ENCODE results near the gene PKHD1.
A peak's percentile ranks its signal among the peaks of the same experiment; 100 is the strongest.

The PKHD1 gene

DNA sequence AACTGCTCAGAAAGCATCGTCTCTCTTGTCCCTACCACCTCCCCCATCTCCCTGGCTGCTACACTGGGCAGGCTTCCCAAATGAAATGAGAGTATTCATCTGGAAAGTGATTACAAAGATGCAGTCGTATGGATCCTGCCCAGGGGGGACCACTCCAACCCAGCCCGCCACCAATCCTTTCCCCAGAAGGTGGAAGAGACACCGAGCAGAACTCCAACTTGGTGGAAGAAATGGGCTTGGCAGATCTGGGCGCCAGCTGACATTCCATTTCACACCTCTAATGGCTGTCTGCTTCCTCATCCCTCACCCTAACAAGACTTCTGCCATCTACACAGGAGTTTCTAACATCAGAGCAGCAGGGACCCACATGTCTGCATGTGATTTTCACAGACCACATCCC, 12.7 kb downstream of the PKHD1 start:
- H3K9me3 ChIP-seq (ENCODE audit: control insufficient read depth in 1 of 2, low read length in 2 of 2): no peaks in the 10 kb centered on the region
- no peak overlapping the region for H3K4me3 ChIP-seq (ENCODE audit: low read depth in 1 of 2, low read length in 2 of 2)
- peaks cover 0 to 6% of the 10 kb centered on the region in 2 donors for H3K27me3 ChIP-seq (ENCODE audit: control insufficient read depth in 1 of 2, insufficient read depth in 2 of 2, low read length in 2 of 2)
- no peak overlapping the region for H3K9ac ChIP-seq (ENCODE audit: low read depth in 1 of 2, low read length in 2 of 2)
- H3K4me1 ChIP-seq (ENCODE audit: control insufficient read depth in 1 of 2, insufficient read depth in 2 of 2, low read length in 2 of 2): no peaks in the 10 kb centered on the region
- no peak overlapping the region for H3K27ac ChIP-seq (ENCODE audit: low read depth, low read length)
- H3K36me3 ChIP-seq (ENCODE audit: control insufficient read depth in 1 of 2, insufficient read depth in 2 of 2, low read length in 2 of 2): no peaks in the 10 kb centered on the region

DNA sequence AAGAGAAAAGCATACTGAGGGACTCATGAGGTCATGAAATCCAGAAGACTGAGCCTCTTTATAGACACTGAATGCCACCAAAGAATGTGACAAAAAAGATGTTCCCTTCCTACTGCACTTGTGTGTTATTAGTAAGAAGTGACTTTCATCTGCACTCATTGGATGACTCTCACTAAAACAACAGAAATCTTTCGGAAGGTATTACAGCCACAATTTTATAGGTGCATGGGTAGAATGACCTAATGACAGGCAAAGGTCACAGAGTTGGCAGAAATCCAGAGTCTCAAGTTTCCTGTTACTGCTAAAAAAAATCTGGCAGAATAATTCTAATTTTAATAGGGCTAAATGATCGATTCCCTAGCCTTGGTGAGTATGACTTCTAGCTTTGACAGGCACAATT, 13.3 kb downstream of the PKHD1 start:
- Histone ChIP-seq H3K4me3 (ENCODE audit: low read depth in 1 of 2, low read length in 2 of 2) (no peak overlapping the region), H3K27me3 (ENCODE audit: control insufficient read depth in 1 of 2, insufficient read depth in 2 of 2, low read length in 2 of 2) (peaks cover 0 to 6% of the 10 kb centered on the region in 2 donors), H3K9me3 (ENCODE audit: control insufficient read depth in 1 of 2, low read length in 2 of 2) (no peaks in the 10 kb centered on the region), H3K36me3 (ENCODE audit: control insufficient read depth in 1 of 2, insufficient read depth in 2 of 2, low read length in 2 of 2) (no peaks in the 10 kb centered on the region), H3K27ac (ENCODE audit: low read depth, low read length) (no peak overlapping the region), H3K4me1 (ENCODE audit: control insufficient read depth in 1 of 2, insufficient read depth in 2 of 2, low read length in 2 of 2) (no peaks in the 10 kb centered on the region), H3K9ac (ENCODE audit: low read depth in 1 of 2, low read length in 2 of 2) (no peak overlapping the region)

DNA sequence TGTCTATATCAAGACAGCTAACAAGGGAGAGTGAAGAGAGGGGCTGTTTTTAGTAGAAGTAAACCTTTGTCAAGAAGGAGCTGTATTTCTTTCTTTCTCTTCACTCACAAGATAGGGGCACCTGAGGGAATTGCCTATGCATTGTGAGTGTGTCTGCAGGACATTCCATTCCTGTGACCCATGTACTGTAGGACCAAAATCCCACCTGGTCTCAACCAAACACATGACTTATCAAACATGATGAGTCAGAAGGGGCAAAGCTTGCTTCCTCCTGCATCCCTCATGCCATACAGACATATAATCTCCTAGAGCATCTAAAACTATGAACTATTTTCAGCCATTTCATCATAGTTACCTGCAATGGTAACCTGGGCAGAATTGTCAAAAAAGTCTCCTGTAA, 21.8 kb downstream of the PKHD1 start:
- H3K27ac ChIP-seq (ENCODE audit: low read depth, low read length): no peak overlapping the region
- no peak overlapping the region for H3K4me3 ChIP-seq (ENCODE audit: low read depth in 1 of 2, low read length in 2 of 2)
- no peak overlapping the region for H3K9ac ChIP-seq (ENCODE audit: low read depth in 1 of 2, low read length in 2 of 2)
- H3K27me3 ChIP-seq (ENCODE audit: control insufficient read depth in 1 of 2, insufficient read depth in 2 of 2, low read length in 2 of 2): peaks cover 0 to 5% of the 10 kb centered on the region in 2 donors
- no peaks in the 10 kb centered on the region for H3K9me3 ChIP-seq (ENCODE audit: control insufficient read depth in 1 of 2, low read length in 2 of 2)
- no peaks in the 10 kb centered on the region for H3K36me3 ChIP-seq (ENCODE audit: control insufficient read depth in 1 of 2, insufficient read depth in 2 of 2, low read length in 2 of 2)
- peaks cover 0 to 4% of the 10 kb centered on the region in 2 donors for H3K4me1 ChIP-seq (ENCODE audit: control insufficient read depth in 1 of 2, insufficient read depth in 2 of 2, low read length in 2 of 2)

DNA sequence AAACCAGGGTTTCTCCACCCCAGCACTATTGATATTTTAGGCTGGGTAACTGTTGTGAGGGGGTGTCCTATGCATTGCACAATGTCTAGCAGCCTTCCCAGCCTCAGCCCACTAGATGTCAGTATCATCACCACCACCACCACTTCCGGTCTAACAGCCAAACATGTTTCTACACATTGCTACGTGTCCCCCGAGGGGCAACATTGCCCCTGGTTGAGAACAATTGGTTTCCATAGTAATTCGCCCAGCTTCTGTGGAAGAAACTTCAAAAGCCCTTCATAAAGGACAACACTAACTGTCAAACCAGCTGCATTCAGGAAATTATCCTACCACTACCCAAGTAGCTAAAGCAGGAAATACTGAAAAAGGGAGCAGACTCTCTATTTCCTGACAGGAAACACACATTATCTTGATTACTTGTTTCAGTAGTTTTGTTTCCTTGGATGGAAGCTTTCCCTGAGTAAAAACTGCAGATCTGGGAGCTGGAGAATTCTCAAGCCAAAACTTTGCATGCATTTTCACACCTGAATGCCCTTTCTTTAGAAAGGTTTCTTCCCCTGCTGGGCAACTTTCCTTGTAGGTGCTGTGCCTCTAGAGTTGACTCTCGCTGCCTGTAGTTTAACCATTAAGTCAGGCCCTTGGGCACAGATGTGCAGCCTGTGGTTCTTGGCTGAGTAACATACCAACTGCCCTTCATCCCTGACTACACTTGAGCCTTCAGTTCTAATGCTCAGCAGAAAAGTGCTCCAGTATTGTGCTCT, 23.6 kb downstream of the PKHD1 start:
- Histone ChIP-seq H3K4me1 (ENCODE audit: control insufficient read depth in 1 of 2, insufficient read depth in 2 of 2, low read length in 2 of 2) (peaks cover 0 to 4% of the 10 kb centered on the region in 2 donors), H3K27ac (ENCODE audit: low read depth, low read length) (no peak overlapping the region), H3K9ac (ENCODE audit: low read depth in 1 of 2, low read length in 2 of 2) (no peak overlapping the region), H3K36me3 (ENCODE audit: control insufficient read depth in 1 of 2, insufficient read depth in 2 of 2, low read length in 2 of 2) (no peaks in the 10 kb centered on the region), H3K27me3 (ENCODE audit: control insufficient read depth in 1 of 2, insufficient read depth in 2 of 2, low read length in 2 of 2) (peaks cover 0 to 5% of the 10 kb centered on the region in 2 donors), H3K9me3 (ENCODE audit: control insufficient read depth in 1 of 2, low read length in 2 of 2) (no peaks in the 10 kb centered on the region), H3K4me3 (ENCODE audit: low read depth in 1 of 2, low read length in 2 of 2) (peak overlapping the region in 1 of 2 donors; percentile 1)

DNA sequence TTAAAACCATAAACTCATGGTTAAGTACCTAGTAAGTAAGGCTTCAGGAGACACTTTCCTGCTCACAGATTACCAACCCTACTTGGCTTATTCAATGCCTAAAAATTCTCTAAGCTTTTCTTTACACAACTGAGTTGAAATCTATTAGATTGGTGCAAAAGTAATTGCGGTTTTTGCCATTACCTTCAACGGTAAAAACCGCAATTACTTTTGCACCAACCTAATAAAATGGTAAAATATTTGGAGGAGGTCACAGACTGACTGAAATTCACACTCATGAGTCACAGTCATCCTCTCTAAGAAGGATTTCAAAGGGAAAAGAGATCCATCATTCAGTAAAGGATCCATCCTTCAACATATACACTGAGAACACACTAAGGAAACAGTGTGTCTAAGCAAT, 25.9 kb downstream of the PKHD1 start:
- Histone ChIP-seq H3K9me3 (ENCODE audit: control insufficient read depth in 1 of 2, low read length in 2 of 2) (no peaks in the 10 kb centered on the region), H3K27ac (ENCODE audit: low read depth, low read length) (no peak overlapping the region), H3K27me3 (ENCODE audit: control insufficient read depth in 1 of 2, insufficient read depth in 2 of 2, low read length in 2 of 2) (peaks cover 0 to 5% of the 10 kb centered on the region in 2 donors), H3K36me3 (ENCODE audit: control insufficient read depth in 1 of 2, insufficient read depth in 2 of 2, low read length in 2 of 2) (no peaks in the 10 kb centered on the region), H3K4me1 (ENCODE audit: control insufficient read depth in 1 of 2, insufficient read depth in 2 of 2, low read length in 2 of 2) (peaks cover 0 to 4% of the 10 kb centered on the region in 2 donors), H3K4me3 (ENCODE audit: low read depth in 1 of 2, low read length in 2 of 2) (no peak overlapping the region), H3K9ac (ENCODE audit: low read depth in 1 of 2, low read length in 2 of 2) (no peak overlapping the region)

DNA sequence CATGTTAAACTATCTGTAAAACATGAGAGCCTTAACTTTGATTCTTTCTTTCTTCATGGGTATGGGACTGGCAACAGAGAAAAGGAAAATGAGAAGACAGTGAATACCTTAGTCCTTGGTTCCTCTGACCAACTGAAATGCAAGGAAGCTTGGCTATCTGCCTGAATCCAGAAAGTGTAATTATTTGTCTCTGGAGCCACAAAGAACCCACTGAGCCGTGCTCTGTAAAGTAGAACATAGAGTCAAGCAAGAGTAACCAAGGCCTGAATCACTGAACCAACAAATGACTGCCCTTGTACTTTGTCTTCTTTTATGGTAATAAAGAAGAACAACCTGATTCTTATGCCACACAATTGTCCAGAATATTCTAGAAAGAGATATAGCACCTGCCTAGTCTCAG, 27.6 kb downstream of the PKHD1 start:
- Histone ChIP-seq H3K4me3 (ENCODE audit: low read depth in 1 of 2, low read length in 2 of 2) (no peak overlapping the region), H3K27me3 (ENCODE audit: control insufficient read depth in 1 of 2, insufficient read depth in 2 of 2, low read length in 2 of 2) (no peaks in the 10 kb centered on the region), H3K9me3 (ENCODE audit: control insufficient read depth in 1 of 2, low read length in 2 of 2) (no peaks in the 10 kb centered on the region), H3K36me3 (ENCODE audit: control insufficient read depth in 1 of 2, insufficient read depth in 2 of 2, low read length in 2 of 2) (no peaks in the 10 kb centered on the region), H3K4me1 (ENCODE audit: control insufficient read depth in 1 of 2, insufficient read depth in 2 of 2, low read length in 2 of 2) (peaks cover 0 to 4% of the 10 kb centered on the region in 2 donors), H3K27ac (ENCODE audit: low read depth, low read length) (no peak overlapping the region), H3K9ac (ENCODE audit: low read depth in 1 of 2, low read length in 2 of 2) (no peak overlapping the region)

DNA sequence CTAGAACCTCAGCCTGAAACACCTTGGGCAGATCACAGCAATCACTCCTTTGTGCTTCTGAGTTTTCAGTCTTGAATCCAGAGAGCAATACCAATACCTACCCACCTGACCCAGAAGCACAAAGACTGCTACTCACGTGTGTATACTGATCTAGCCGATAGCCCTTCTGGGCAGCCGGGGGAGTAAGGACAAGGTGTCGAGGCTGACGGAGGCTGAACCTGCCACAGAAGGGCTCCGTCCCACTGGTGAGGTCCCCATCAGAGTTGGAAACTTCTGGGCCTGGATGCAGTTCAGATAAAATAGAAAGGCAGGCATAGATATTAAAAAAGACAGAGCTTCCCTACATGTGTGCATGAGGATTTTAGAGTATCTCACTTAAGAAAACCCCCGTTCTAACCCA, 32.0 kb downstream of the PKHD1 start:
- Histone ChIP-seq H3K9me3 (ENCODE audit: control insufficient read depth in 1 of 2, low read length in 2 of 2) (no peaks in the 10 kb centered on the region), H3K27ac (ENCODE audit: low read depth, low read length) (no peak overlapping the region), H3K36me3 (ENCODE audit: control insufficient read depth in 1 of 2, insufficient read depth in 2 of 2, low read length in 2 of 2) (no peaks in the 10 kb centered on the region), H3K4me3 (ENCODE audit: low read depth in 1 of 2, low read length in 2 of 2) (no peak overlapping the region), H3K27me3 (ENCODE audit: control insufficient read depth in 1 of 2, insufficient read depth in 2 of 2, low read length in 2 of 2) (no peaks in the 10 kb centered on the region), H3K4me1 (ENCODE audit: control insufficient read depth in 1 of 2, insufficient read depth in 2 of 2, low read length in 2 of 2) (no peaks in the 10 kb centered on the region), H3K9ac (ENCODE audit: low read depth in 1 of 2, low read length in 2 of 2) (no peak overlapping the region)

DNA sequence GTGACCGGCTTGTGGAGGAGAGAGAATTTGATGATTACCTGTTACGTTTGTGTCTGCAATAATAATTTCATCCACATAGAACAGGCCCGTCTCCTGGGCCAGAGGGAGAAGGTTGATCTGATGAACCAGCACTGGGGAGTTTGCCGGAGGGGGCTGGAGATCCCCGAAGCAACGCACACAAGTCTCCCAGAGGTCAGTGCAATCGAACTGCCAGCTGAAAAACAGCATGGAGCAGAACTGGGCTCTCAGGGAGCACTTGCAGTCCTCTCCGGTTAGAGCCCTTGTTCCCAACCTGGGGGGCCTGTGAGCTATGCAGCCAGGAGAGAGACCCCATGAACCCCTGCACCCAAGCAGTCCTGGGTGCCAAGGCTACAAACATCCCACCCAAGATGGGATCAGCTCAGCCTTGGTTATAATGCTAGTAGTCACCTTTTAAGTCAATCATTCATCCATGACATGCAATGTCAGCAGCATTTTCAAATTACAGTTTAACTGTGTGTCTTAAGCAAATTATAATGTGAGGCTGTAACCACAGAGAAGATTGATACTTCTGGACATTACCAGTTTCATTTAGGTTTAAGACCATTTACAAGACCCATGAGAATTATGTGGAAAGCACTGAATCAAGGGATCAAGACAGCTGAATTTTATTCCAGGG, 34.2 kb downstream of the PKHD1 start:
- H3K36me3 ChIP-seq (ENCODE audit: control insufficient read depth in 1 of 2, insufficient read depth in 2 of 2, low read length in 2 of 2): no peaks in the 10 kb centered on the region
- H3K4me3 ChIP-seq (ENCODE audit: low read depth in 1 of 2, low read length in 2 of 2): no peak overlapping the region
- no peaks in the 10 kb centered on the region for H3K27me3 ChIP-seq (ENCODE audit: control insufficient read depth in 1 of 2, insufficient read depth in 2 of 2, low read length in 2 of 2)
- no peaks in the 10 kb centered on the region for H3K4me1 ChIP-seq (ENCODE audit: control insufficient read depth in 1 of 2, insufficient read depth in 2 of 2, low read length in 2 of 2)
- no peak overlapping the region for H3K27ac ChIP-seq (ENCODE audit: low read depth, low read length)
- H3K9ac ChIP-seq (ENCODE audit: low read depth in 1 of 2, low read length in 2 of 2): no peak overlapping the region
- H3K9me3 ChIP-seq (ENCODE audit: control insufficient read depth in 1 of 2, low read length in 2 of 2): no peaks in the 10 kb centered on the region

DNA sequence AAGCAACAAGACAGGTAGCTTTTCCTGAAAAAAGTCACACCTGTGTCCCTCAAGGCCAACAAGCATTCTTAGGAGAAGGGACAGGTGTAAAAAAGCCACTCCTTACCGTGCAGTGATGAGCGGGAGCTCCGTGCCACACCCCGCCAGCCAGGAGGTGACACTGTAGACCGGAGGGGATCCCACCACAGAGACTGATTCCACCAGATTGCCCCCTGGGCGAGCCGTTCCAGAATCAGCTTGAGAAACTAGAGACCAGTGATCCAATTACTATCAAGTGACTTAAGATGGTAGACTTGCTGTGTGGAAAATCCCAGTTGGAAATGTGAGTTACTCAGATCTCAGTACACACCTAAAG, 37.4 kb downstream of the PKHD1 start:
- no peaks in the 10 kb centered on the region for H3K27me3 ChIP-seq (ENCODE audit: control insufficient read depth in 1 of 2, insufficient read depth in 2 of 2, low read length in 2 of 2)
- no peaks in the 10 kb centered on the region for H3K9me3 ChIP-seq (ENCODE audit: control insufficient read depth in 1 of 2, low read length in 2 of 2)
- peaks cover 0 to 3% of the 10 kb centered on the region in 2 donors for H3K4me1 ChIP-seq (ENCODE audit: control insufficient read depth in 1 of 2, insufficient read depth in 2 of 2, low read length in 2 of 2)
- no peak overlapping the region for H3K9ac ChIP-seq (ENCODE audit: low read depth in 1 of 2, low read length in 2 of 2)
- H3K36me3 ChIP-seq (ENCODE audit: control insufficient read depth in 1 of 2, insufficient read depth in 2 of 2, low read length in 2 of 2): no peaks in the 10 kb centered on the region
- H3K27ac ChIP-seq (ENCODE audit: low read depth, low read length): no peak overlapping the region
- H3K4me3 ChIP-seq (ENCODE audit: low read depth in 1 of 2, low read length in 2 of 2): no peak overlapping the region

DNA sequence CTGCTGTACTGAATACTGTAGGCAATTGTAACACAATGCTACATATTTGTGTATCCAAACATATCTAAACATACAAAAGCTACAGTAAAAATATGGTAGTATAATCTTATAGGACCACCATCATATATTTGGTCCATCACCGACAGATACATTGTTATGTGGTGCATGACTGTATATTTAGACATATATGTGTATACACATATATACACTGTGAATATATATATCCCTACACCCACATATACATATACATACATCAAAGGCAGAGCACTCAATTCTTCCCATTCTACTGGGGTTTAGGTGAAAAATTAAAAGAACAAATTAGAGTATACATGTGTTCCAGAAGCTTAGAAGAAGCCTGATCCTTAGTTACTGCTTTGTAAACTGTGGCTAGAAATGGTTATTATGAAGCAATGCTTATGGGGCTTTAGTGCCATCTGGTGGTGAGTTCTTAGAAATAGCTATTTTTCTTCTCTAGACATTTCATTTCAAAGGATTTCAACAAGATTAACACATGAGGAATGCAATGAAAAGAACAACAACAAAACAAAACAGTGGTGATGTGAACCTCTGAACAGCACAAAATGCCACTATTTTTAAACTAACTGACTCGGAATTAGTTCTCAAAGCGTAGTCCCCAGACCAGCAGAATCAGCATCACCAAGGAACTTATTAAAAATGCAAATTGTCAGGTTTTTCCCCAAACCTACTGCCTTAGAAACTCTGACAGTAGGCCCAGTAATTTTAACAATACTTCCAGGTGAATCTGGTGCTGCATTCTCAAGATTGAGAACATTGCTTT, 38.0 kb downstream of the PKHD1 start:
- H3K27me3 ChIP-seq (ENCODE audit: control insufficient read depth in 1 of 2, insufficient read depth in 2 of 2, low read length in 2 of 2): no peaks in the 10 kb centered on the region
- no peak overlapping the region for H3K27ac ChIP-seq (ENCODE audit: low read depth, low read length)
- no peak overlapping the region for H3K9ac ChIP-seq (ENCODE audit: low read depth in 1 of 2, low read length in 2 of 2)
- H3K36me3 ChIP-seq (ENCODE audit: control insufficient read depth in 1 of 2, insufficient read depth in 2 of 2, low read length in 2 of 2): no peaks in the 10 kb centered on the region
- H3K4me1 ChIP-seq (ENCODE audit: control insufficient read depth in 1 of 2, insufficient read depth in 2 of 2, low read length in 2 of 2): peaks cover 0 to 3% of the 10 kb centered on the region in 2 donors
- H3K9me3 ChIP-seq (ENCODE audit: control insufficient read depth in 1 of 2, low read length in 2 of 2): no peaks in the 10 kb centered on the region
- no peak overlapping the region for H3K4me3 ChIP-seq (ENCODE audit: low read depth in 1 of 2, low read length in 2 of 2)
